Measurements from ENCODE around the gene TFEC. TPM values are rescaled to one million over a fixed set of nuclear protein-coding genes. Genes with fewer than 3 reads are reported as not detected.
"Not testable (repeated sequence)": the region's sequence is repeated elsewhere in the genome, so short reads cannot be mapped to it uniquely, and the experiment has no call there.

TFEC gene
- polyA plus RNA-seq, 1 donor from 2014 or later, result not detected

GRCh38 chr7:116011584-116011983 is 19.0 kb downstream of the TFEC start:
- TF ChIP-seq EP300 (conservative IDR thresholded peaks at IDR 0.05; ENCODE audit: poor library complexity, severe bottlenecking) (no peak), TAF1 (IDR thresholded peaks at IDR 0.05; ENCODE audit: low read depth) (no peak), POLR2AphosphoS5 (IDR thresholded peaks at IDR 0.05) (no peak), MXI1 (conservative IDR thresholded peaks at IDR 0.05; ENCODE audit: poor library complexity, severe bottlenecking) (no peak), RAD21 (conservative IDR thresholded peaks at IDR 0.05) (no peak), SMC3 (conservative IDR thresholded peaks at IDR 0.05; ENCODE audit: poor library complexity) (no peak), EZH2 (IDR thresholded peaks at IDR 0.05; ENCODE audit: borderline replicate concordance, insufficient read depth, low read length, poor library complexity, severe bottlenecking) (no peak), CTCF (IDR thresholded peaks at IDR 0.05; ENCODE audit: poor library complexity, severe bottlenecking) (no peak), REST (IDR thresholded peaks at IDR 0.05; ENCODE audit: borderline replicate concordance) (no peak)
- H3K27ac ChIP-seq (ENCODE audit: low read length), result no peak overlapping the region
- no peak overlapping the region for H3K4me3 ChIP-seq (ENCODE audit: low read length)
- no peaks in the 10 kb centered on the region for H3K79me2 ChIP-seq (replicated peaks; ENCODE audit: insufficient read depth, low read length)
- H3K9me2 ChIP-seq (ENCODE audit: insufficient read depth, low read length), result no peaks in the 10 kb centered on the region
- H3K36me3 ChIP-seq (ENCODE audit: insufficient read depth, low read length), result no peaks in the 10 kb centered on the region
- H3K9me3 ChIP-seq (ENCODE audit: low read length), result no peaks in the 10 kb centered on the region
- no peaks in the 10 kb centered on the region for H3K27me3 ChIP-seq (ENCODE audit: insufficient read depth, low read depth, low read length)
- H3K4me2 ChIP-seq (ENCODE audit: low read length), result no peak overlapping the region
- no peaks in the 10 kb centered on the region for H3F3A ChIP-seq (ENCODE audit: insufficient read depth, low read length, poor library complexity, severe bottlenecking)
- no peak overlapping the region for H3K9ac ChIP-seq (ENCODE audit: low read length)
- H2AFZ ChIP-seq (ENCODE audit: low read depth, low read length), result no peak overlapping the region
- no peaks in the 10 kb centered on the region for H4K20me1 ChIP-seq (ENCODE audit: insufficient read depth)

GRCh38 chr7:116004762-116005161 is 25.8 kb downstream of the TFEC start:
- not testable (repeated sequence) for H3K79me2 ChIP-seq (replicated peaks; ENCODE audit: insufficient read depth, low read length); H3K27ac ChIP-seq (ENCODE audit: low read length); H3K9me3 ChIP-seq (ENCODE audit: low read length); H3K27me3 ChIP-seq (ENCODE audit: insufficient read depth, low read depth, low read length); H2AFZ ChIP-seq (ENCODE audit: low read depth, low read length); H3K4me2 ChIP-seq (ENCODE audit: low read length); H3K4me3 ChIP-seq (ENCODE audit: low read length); H3F3A ChIP-seq (ENCODE audit: insufficient read depth, low read length, poor library complexity, severe bottlenecking); H3K9ac ChIP-seq (ENCODE audit: low read length); H3K9me2 ChIP-seq (ENCODE audit: insufficient read depth, low read length); H4K20me1 ChIP-seq (ENCODE audit: insufficient read depth); H3K36me3 ChIP-seq (ENCODE audit: insufficient read depth, low read length)

GRCh38 chr7:115997221-115997620 is 33.3 kb downstream of the TFEC start:
- Histone ChIP-seq H3K4me2 (ENCODE audit: low read length) (no peak overlapping the region), H2AFZ (ENCODE audit: low read depth, low read length) (no peak overlapping the region), H3K9ac (ENCODE audit: low read length) (no peak overlapping the region), H3K79me2 (replicated peaks; ENCODE audit: insufficient read depth, low read length) (no peaks in the 10 kb centered on the region), H3K9me3 (ENCODE audit: low read length) (no peaks in the 10 kb centered on the region), H4K20me1 (ENCODE audit: insufficient read depth) (no peaks in the 10 kb centered on the region), H3K4me3 (ENCODE audit: low read length) (no peak overlapping the region), H3K27me3 (ENCODE audit: insufficient read depth, low read depth, low read length) (no peaks in the 10 kb centered on the region), H3K36me3 (ENCODE audit: insufficient read depth, low read length) (no peaks in the 10 kb centered on the region), H3K9me2 (ENCODE audit: insufficient read depth, low read length) (no peaks in the 10 kb centered on the region), H3F3A (ENCODE audit: insufficient read depth, low read length, poor library complexity, severe bottlenecking) (no peaks in the 10 kb centered on the region), H3K27ac (ENCODE audit: low read length) (no peak overlapping the region)
- TF ChIP-seq EZH2 (IDR thresholded peaks at IDR 0.05; ENCODE audit: borderline replicate concordance, insufficient read depth, low read length, poor library complexity, severe bottlenecking) (no peak), EP300 (conservative IDR thresholded peaks at IDR 0.05; ENCODE audit: poor library complexity, severe bottlenecking) (no peak), TAF1 (IDR thresholded peaks at IDR 0.05; ENCODE audit: low read depth) (no peak), RAD21 (conservative IDR thresholded peaks at IDR 0.05) (no peak), REST (IDR thresholded peaks at IDR 0.05; ENCODE audit: borderline replicate concordance) (no peak), MXI1 (conservative IDR thresholded peaks at IDR 0.05; ENCODE audit: poor library complexity, severe bottlenecking) (no peak), CTCF (IDR thresholded peaks at IDR 0.05; ENCODE audit: poor library complexity, severe bottlenecking) (no peak), POLR2AphosphoS5 (IDR thresholded peaks at IDR 0.05) (no peak), SMC3 (conservative IDR thresholded peaks at IDR 0.05; ENCODE audit: poor library complexity) (no peak)

Measured in neural cell (in vitro differentiated cells).